ENCODE data around the gene TAF5. TPM values are rescaled to one million over a fixed set of nuclear protein-coding genes. Genes with fewer than 3 reads are reported as not detected.

TAF5 gene
- total RNA-seq, 1 experiment from 2014 or later = 7.0 TPM

DNA sequence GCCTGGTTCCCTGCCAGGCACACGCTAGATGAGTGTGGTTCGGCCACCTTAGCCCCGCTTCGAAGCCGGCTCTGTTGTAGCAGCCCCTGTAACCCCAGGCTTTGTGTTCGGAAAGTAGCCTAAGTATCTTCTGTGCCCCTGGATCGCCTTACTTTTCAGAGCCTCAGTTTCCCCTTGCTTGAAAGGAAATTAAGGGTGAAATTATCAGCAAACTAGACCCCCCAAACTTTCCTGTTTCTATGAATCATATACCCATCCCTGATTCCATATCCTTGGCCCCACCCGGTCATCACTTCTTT is 29.0 kb downstream of the TAF5 start:
- DNase-seq (no peak), ATAC-seq (no peak)
- H3K27me3 ChIP-seq (ENCODE audit: low read length) = no peaks in the 10 kb centered on the region
- no peak for TF ChIP-seq EZH2 (IDR thresholded peaks at IDR 0.05; ENCODE audit: low read length, unreplicated experiment)
- no peak for TF ChIP-seq EZH2phosphoT487 (IDR thresholded peaks at IDR 0.05; ENCODE audit: borderline replicate concordance, low read length)
- TF ChIP-seq CTCF (conservative IDR thresholded peaks at IDR 0.05; ENCODE audit: low read depth, low read length) = no peak
- H4K20me1 ChIP-seq (ENCODE audit: low read length) = 0 out of 2 replicates have a peak, but pooled peaks cover 4% of the 10 kb centered on the region
- intact Hi-C loops (cut with micrococcal nuclease) = no loop called here
- H3K4me3 ChIP-seq (ENCODE audit: low read length) = peak overlapping the region; percentile 92
- peak overlapping the region; percentile 39; the same call in 1 of the 2 replicates for H3K27ac ChIP-seq (ENCODE audit: low read length)
- peaks cover 31% of the 10 kb centered on the region for H3K36me3 ChIP-seq (ENCODE audit: low read depth, low read length)
- H3K4me1 ChIP-seq (ENCODE audit: insufficient read depth, low read length) = peaks cover 30% of the 10 kb centered on the region
- peaks cover 73% of the 10 kb centered on the region for H3K79me2 ChIP-seq (ENCODE audit: low read length)
- ChIA-PET POLR2A (ENCODE audit: unreplicated experiment) (interaction anchor here (0.5 to 0.6 kb wide), 3 partner anchors 116 to 627 kb away, joined by 3 to 4 read pairs (median 3); no protein-coding TSS in a partner anchor), CTCF (no interaction called here)
- peak overlapping the region; percentile 53 for H2AFZ ChIP-seq (ENCODE audit: low read length)
- H3K4me2 ChIP-seq (ENCODE audit: low read length) = peak overlapping the region; percentile 93
- peak overlapping the region; percentile 95 for H3K9ac ChIP-seq (ENCODE audit: low read length)
- BruUV-seq (replicated peaks) = TSS peak; percentile 80
- no peaks in the 10 kb centered on the region for H3K9me3 ChIP-seq (ENCODE audit: low read length)
- H3K9me2 ChIP-seq (replicated peaks; ENCODE audit: low read length) = no peaks in the 10 kb centered on the region
- no peaks in the 10 kb centered on the region for H3F3A ChIP-seq (ENCODE audit: low read length, unreplicated experiment)

DNA sequence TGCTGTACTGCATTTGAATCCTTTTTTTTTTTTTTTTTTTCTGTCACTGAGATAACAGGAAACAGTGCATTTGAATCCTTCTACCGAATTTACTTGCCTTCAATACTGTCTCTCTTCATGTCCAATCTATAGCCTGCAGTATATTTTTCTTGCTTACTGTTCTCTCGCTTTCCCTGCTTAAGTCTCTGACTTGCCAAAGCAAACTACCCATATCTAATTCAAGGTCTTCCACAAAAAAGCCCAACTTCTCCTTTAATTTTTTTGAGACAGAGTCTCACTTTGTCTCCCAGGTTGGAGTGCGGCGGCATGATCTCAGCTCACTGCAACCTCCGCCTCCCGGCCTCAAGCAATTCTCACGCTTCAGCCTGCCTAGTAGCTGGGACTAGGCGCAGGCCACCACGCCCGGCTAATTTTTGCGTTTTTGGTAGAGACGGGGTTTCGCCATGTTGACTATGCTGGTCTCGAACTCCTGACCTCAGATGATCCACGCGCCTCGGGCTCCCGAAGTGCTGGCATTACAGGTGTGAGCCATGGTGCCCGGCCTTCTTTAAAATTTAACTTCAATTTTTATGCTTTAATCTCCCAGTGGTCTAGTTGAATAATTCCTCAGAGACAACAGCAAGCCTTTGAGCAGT is 29.5 kb downstream of the TAF5 start:
- peaks cover 30% of the 10 kb centered on the region for H3K4me1 ChIP-seq (ENCODE audit: insufficient read depth, low read length)
- peak overlapping the region; percentile 92 for H3K4me3 ChIP-seq (ENCODE audit: low read length)
- DNase-seq (no peak), ATAC-seq (no peak)
- H3K9me2 ChIP-seq (replicated peaks; ENCODE audit: low read length) = no peaks in the 10 kb centered on the region
- no peaks in the 10 kb centered on the region for H3K27me3 ChIP-seq (ENCODE audit: low read length)
- H3K36me3 ChIP-seq (ENCODE audit: low read depth, low read length) = peaks cover 31% of the 10 kb centered on the region
- no peak overlapping the region for H2AFZ ChIP-seq (ENCODE audit: low read length)
- peak overlapping the region; percentile 95 for H3K9ac ChIP-seq (ENCODE audit: low read length)
- no TSS peak for BruUV-seq (replicated peaks)
- intact Hi-C loops (cut with micrococcal nuclease) = no loop called here
- H4K20me1 ChIP-seq (ENCODE audit: low read length) = 0 out of 2 replicates have a peak, but pooled peaks cover 4% of the 10 kb centered on the region
- peak overlapping the region; percentile 93 for H3K4me2 ChIP-seq (ENCODE audit: low read length)
- CTCF ChIA-PET = no interaction called here
- H3F3A ChIP-seq (ENCODE audit: low read length, unreplicated experiment) = no peaks in the 10 kb centered on the region
- no peak overlapping the region for H3K27ac ChIP-seq (ENCODE audit: low read length)
- H3K79me2 ChIP-seq (ENCODE audit: low read length) = peaks cover 73% of the 10 kb centered on the region
- POLR2A ChIA-PET (ENCODE audit: unreplicated experiment) = interaction anchor here (0.5 to 0.7 kb wide), 4 partner anchors 53 to 627 kb away, joined by 3 to 7 read pairs (median 4); no protein-coding TSS in a partner anchor
- TF ChIP-seq EZH2phosphoT487 (IDR thresholded peaks at IDR 0.05; ENCODE audit: borderline replicate concordance, low read length) (no peak), EZH2 (IDR thresholded peaks at IDR 0.05; ENCODE audit: low read length, unreplicated experiment) (no peak), CTCF (conservative IDR thresholded peaks at IDR 0.05; ENCODE audit: low read depth, low read length) (no peak)
- H3K9me3 ChIP-seq (ENCODE audit: low read length) = no peaks in the 10 kb centered on the region

DNA sequence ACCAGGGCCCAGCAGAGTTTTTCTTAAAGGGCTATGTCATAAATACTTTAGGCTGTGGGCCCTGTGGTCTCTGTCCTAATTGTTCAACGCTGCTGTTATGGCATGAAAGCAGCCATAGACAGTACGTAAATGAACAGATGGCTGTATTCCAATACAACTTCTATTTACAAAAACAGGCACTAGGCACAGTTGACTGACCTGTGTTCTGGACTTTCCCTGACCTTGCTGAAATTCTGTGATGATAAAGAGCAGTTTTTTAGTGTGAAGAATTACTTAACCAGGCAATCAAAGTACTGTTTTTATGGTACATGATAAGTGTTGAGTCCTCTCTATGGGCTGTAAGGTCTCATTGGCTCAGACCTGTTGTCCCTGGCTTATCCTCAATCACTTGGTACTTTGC is 45.8 kb downstream of the TAF5 start:
- no peak for ATAC-seq
- intact Hi-C loops (cut with micrococcal nuclease) = no loop called here
- no TSS peak for BruUV-seq (replicated peaks)

More for the DNA sequence above, 45.8 kb downstream of the TAF5 start:
- DNase-seq = no peak
- no peak overlapping the region for H3K9ac ChIP-seq (ENCODE audit: low read length)
- H3K4me1 ChIP-seq (ENCODE audit: insufficient read depth, low read length) = no peaks in the 10 kb centered on the region
- H3F3A ChIP-seq (ENCODE audit: low read length, unreplicated experiment) = no peaks in the 10 kb centered on the region
- no peaks in the 10 kb centered on the region for H3K27me3 ChIP-seq (ENCODE audit: low read length)
- H3K4me3 ChIP-seq (ENCODE audit: low read length) = no peak overlapping the region
- no peaks in the 10 kb centered on the region for H3K9me3 ChIP-seq (ENCODE audit: low read length)
- TF ChIP-seq EZH2 (IDR thresholded peaks at IDR 0.05; ENCODE audit: low read length, unreplicated experiment) (no peak), EZH2phosphoT487 (IDR thresholded peaks at IDR 0.05; ENCODE audit: borderline replicate concordance, low read length) (no peak), CTCF (conservative IDR thresholded peaks at IDR 0.05; ENCODE audit: low read depth, low read length) (no peak)
- H3K27ac ChIP-seq (ENCODE audit: low read length) = no peak overlapping the region
- no peaks in the 10 kb centered on the region for H3K79me2 ChIP-seq (ENCODE audit: low read length)
- H2AFZ ChIP-seq (ENCODE audit: low read length) = no peak overlapping the region
- H3K36me3 ChIP-seq (ENCODE audit: low read depth, low read length) = peaks cover 58% of the 10 kb centered on the region
- CTCF ChIA-PET = no interaction called here
- H3K9me2 ChIP-seq (replicated peaks; ENCODE audit: low read length) = no peaks in the 10 kb centered on the region
- no peak overlapping the region for H3K4me2 ChIP-seq (ENCODE audit: low read length)
- POLR2A ChIA-PET (ENCODE audit: unreplicated experiment) = no interaction called here
- no peaks in the 10 kb centered on the region for H4K20me1 ChIP-seq (ENCODE audit: low read length)

Data from PC-3 (cell line).